Endothelial cell of umbilical vein (primary cell): ENCODE results near the gene MOGAT1. TPM values are rescaled to one million over a fixed set of nuclear protein-coding genes. Genes with fewer than 3 reads are reported as not detected.
A peak's percentile ranks its signal among the peaks of the same experiment; 100 is the strongest.

ENCODE experiments used
- BruUV-seq: library from RNA; stranded (reverse); fragments of 400-500 nt; replicated peaks from 2 replicates; lab custom pipeline; 2021; lab: Mats Ljungman, UMichigan
- CTCF ChIA-PET: fragments of 300-600, 350-600 bp; sonication (Branson Sonifier 250); formaldehyde crosslinking; loops from one replicate; lab custom pipeline; 2021; ENCODE audit warnings: antibody characterized with exemption, inconsistent platforms; lab: Charles Lee
- POLR2A ChIA-PET: fragments of 300-600, 350-600 bp; sonication (Branson Sonifier 250); formaldehyde crosslinking; loops from one replicate; lab custom pipeline; 2021; ENCODE audit warnings: antibody characterized with exemption, inconsistent platforms; lab: Charles Lee
- DNase-seq: peaks from one replicate; pipeline ENCODE4 v3.0.0-alpha.2; 2011; ENCODE audit warnings: low read depth, low spot score
- FAIRE-seq: peaks from 2 replicates; lab custom pipeline; 2011; peaks lifted over from hg19 to GRCh38; lab: Jason Lieb, UNC
- H2AFZ ChIP-seq: 2 replicates; pipeline ENCODE4 v1.6.0; 2012; ENCODE audit warnings: low read depth, low read length, control low read depth, inconsistent platforms
- H3K27ac ChIP-seq: 2 replicates; pipeline ENCODE4 v1.5.1; 2011; ENCODE audit warnings: low read depth, mild to moderate bottlenecking, control low read depth, low read length, moderate library complexity; ENCODE audit not compliant: insufficient read depth
- H3K27me3 ChIP-seq, 2 experiments: 2 replicates each; pipeline versions ENCODE4 v1.6.0 to v1.6.1; 2011; ENCODE audit warnings: low read length in 2 of 2, mixed read lengths in 1 of 2; ENCODE audit not compliant: control insufficient read depth in 2 of 2, insufficient read depth in 2 of 2
- H3K36me3 ChIP-seq, 2 experiments: 2 replicates in 1 of 2; 3 replicates in 1 of 2; pipeline ENCODE4 v1.5.1; 2011; ENCODE audit warnings: low read length in 2 of 2, mild to moderate bottlenecking in 1 of 2, moderate library complexity in 1 of 2; ENCODE audit not compliant: control insufficient read depth in 2 of 2, insufficient read depth in 2 of 2; ENCODE audit errors: extremely low read depth in 1 of 2
- H3K4me1 ChIP-seq: 3 replicates; pipeline ENCODE4 v1.5.1; 2011; ENCODE audit warnings: mild to moderate bottlenecking, low read length; ENCODE audit not compliant: control insufficient read depth, insufficient read depth; ENCODE audit errors: extremely low read depth
- H3K4me2 ChIP-seq: 2 replicates; pipeline ENCODE4 v1.6.1; 2011; ENCODE audit warnings: low read length, control low read depth, mixed read lengths; ENCODE audit not compliant: insufficient read depth
- H3K4me3 ChIP-seq, 3 experiments: fragments of 200-600 bp in 1 of 3; sonication (generic), shearing (Covaris generic) in 1 of 3; replicated peaks in 1 of 3; 2 replicates each; pipeline ENCODE4 v1.5.1; 2011 to 2016; ENCODE audit warnings: control low read depth in 3 of 3, low read length in 3 of 3, mild to moderate bottlenecking in 2 of 3, inconsistent platforms in 1 of 3, low read depth in 1 of 3, moderate library complexity in 1 of 3; ENCODE audit not compliant: insufficient read depth in 1 of 3
- H3K79me2 ChIP-seq: 2 replicates; pipeline ENCODE4 v1.6.0; 2012; ENCODE audit warnings: low read length, inconsistent platforms; ENCODE audit not compliant: control insufficient read depth, insufficient read depth
- H3K9ac ChIP-seq: replicated peaks from 2 replicates; pipeline ENCODE3; 2011; ENCODE audit warnings: low read length, control low read depth; ENCODE audit not compliant: insufficient read depth; ENCODE audit errors: extremely low read depth
- H3K9me1 ChIP-seq: replicated peaks from 3 replicates; pipeline ENCODE4 v1.6.0; 2011; ENCODE audit warnings: mild to moderate bottlenecking, low read length; ENCODE audit not compliant: control insufficient read depth, insufficient read depth; ENCODE audit errors: extremely low read depth
- H3K9me3 ChIP-seq: replicated peaks from 2 replicates; pipeline ENCODE4 v1.5.1; 2012; ENCODE audit warnings: low read length, inconsistent platforms; ENCODE audit not compliant: control insufficient read depth, insufficient read depth
- H4K20me1 ChIP-seq: replicated peaks from 2 replicates; pipeline ENCODE3; 2011; ENCODE audit warnings: mild to moderate bottlenecking, low read length; ENCODE audit not compliant: control insufficient read depth, insufficient read depth; ENCODE audit errors: extremely low read depth
- EZH2 ChIP-seq: IDR thresholded peaks from 2 replicates; pipeline ENCODE4 v1.6.1; 2012; ENCODE audit warnings: borderline replicate concordance, low read depth, mild to moderate bottlenecking, moderate library complexity, low read length, inconsistent platforms; ENCODE audit not compliant: severe bottlenecking
- FOS ChIP-seq: IDR thresholded peaks from 2 replicates; pipeline ENCODE4 v1.6.1; 2011; ENCODE audit warnings: mild to moderate bottlenecking, low read length, moderate library complexity, borderline replicate concordance; ENCODE audit not compliant: insufficient read depth
- GATA2 ChIP-seq: IDR thresholded peaks from 2 replicates; pipeline ENCODE4 v1.7.0; 2011; ENCODE audit warnings: low read depth, mild to moderate bottlenecking, moderate library complexity, mixed read lengths, low read length; ENCODE audit not compliant: insufficient read length, insufficient read depth
- POLR2A ChIP-seq: IDR thresholded peaks from 2 replicates; pipeline ENCODE4 v1.6.1; 2012; ENCODE audit warnings: low read depth, mild to moderate bottlenecking, control low read depth, low read length
- POLR2AphosphoS5 ChIP-seq: IDR thresholded peaks from 2 replicates; pipeline ENCODE4 v1.6.1; 2012; ENCODE audit warnings: low read depth, mild to moderate bottlenecking, control low read depth, low read length, moderate library complexity; ENCODE audit not compliant: insufficient read depth
- dilution Hi-C: fragments of 300-500 bp; cut with MboI; formaldehyde crosslinking; loops from one replicate; pipeline ENCODE4 v1.15.0; 2019; ENCODE audit warnings: low sequenced_read_pairs; ENCODE audit not compliant: extremely low pct_ligation_motif_present
- intact Hi-C: fragments of 100-400 bp; cut with micrococcal nuclease; formaldehyde crosslinking; loops from one replicate; pipeline ENCODE4 v1.10.0; 2022
- polyA plus RNA-seq, 4 experiments: library from polyadenylated mRNA; depleted of rRNA in 3 of 4; stranded (reverse) in 3 of 4; unstranded in 1 of 4; fragments of >200 nt; gene quantifications; 2 replicates each; pipeline versions ENCODE4 v1.2.1 to v1.2.3, GENCODE V29; 2011 to 2012; ENCODE audit warnings: missing spikeins in 1 of 4
- total RNA-seq: library from RNA; stranded (reverse); gene quantifications from 2 replicates; pipeline ENCODE4 v1.2.3, GENCODE V29; 2021

Gene MOGAT1
- total and polyA plus RNA-seq, 2 donors (not counting 3 experiments of a cell fraction or from before 2014, with no cell fraction given), result not detected

- peak overlapping the region; percentile 66 for H3K4me2 ChIP-seq
- dilution Hi-C loops, result no loop called here
- H3K9ac ChIP-seq, result no peak overlapping the region
- H3K79me2 ChIP-seq, result no peaks in the 10 kb centered on the region
- no peak for TF ChIP-seq POLR2AphosphoS5
- no peak for TF ChIP-seq POLR2A
- TF ChIP-seq GATA2, result no peak
- TF ChIP-seq EZH2, result no peak
- peaks cover 26 to 28% of the 10 kb centered on the region in 2 experiments for H3K27me3 ChIP-seq
- FAIRE-seq (no peak), DNase-seq (no peak)
- ChIA-PET POLR2A (no interaction called here), CTCF (interaction anchor here (1.3 to 1.4 kb wide), 2 partner anchors 19 to 231 kb away, joined by 3 to 6 read pairs; no protein-coding TSS in a partner anchor)
- H3K9me1 ChIP-seq, result no peaks in the 10 kb centered on the region
- intact Hi-C loops, result no loop called here
- no TSS peak for BruUV-seq
- no peaks in the 10 kb centered on the region for H4K20me1 ChIP-seq
- H3K27ac ChIP-seq, result no peak overlapping the region
- peak overlapping the region in 1 of 3 experiments; percentile 27 for H3K4me3 ChIP-seq
- no peaks in the 10 kb centered on the region for H3K9me3 ChIP-seq
- H3K4me1 ChIP-seq, result peaks cover 4% of the 10 kb centered on the region
- H3K36me3 ChIP-seq, result no peaks in the 10 kb centered on the region
- peak overlapping the region; percentile 71 for H2AFZ ChIP-seq
These were observed 577 bp downstream of the MOGAT1 start for GRCh38 chr2:222672068-222672401.

- no peak overlapping the region for H3K27ac ChIP-seq
- POLR2A ChIA-PET, result no interaction called here
- no TSS peak for BruUV-seq
- DNase-seq (no peak), FAIRE-seq (no peak)
- peaks cover 30 to 33% of the 10 kb centered on the region in 2 experiments for H3K27me3 ChIP-seq
- peaks cover 4% of the 10 kb centered on the region for H3K4me1 ChIP-seq
- H3K9ac ChIP-seq, result no peak overlapping the region
- no peaks in the 10 kb centered on the region for H3K36me3 ChIP-seq
- no peak overlapping the region for H2AFZ ChIP-seq
- dilution Hi-C loops, result no loop called here
- no peak overlapping the region for H3K4me3 ChIP-seq
- H3K79me2 ChIP-seq, result no peaks in the 10 kb centered on the region
- H3K9me3 ChIP-seq, result no peaks in the 10 kb centered on the region
- intact Hi-C loops, result no loop called here
- CTCF ChIA-PET, result interaction anchor here (1.4 to 1.6 kb wide), 2 partner anchors 17 to 230 kb away, joined by 3 to 5 read pairs; no protein-coding TSS in a partner anchor
- no peak overlapping the region for H3K4me2 ChIP-seq
- no peaks in the 10 kb centered on the region for H3K9me1 ChIP-seq
- TF ChIP-seq POLR2AphosphoS5 (no peak), FOS (no peak)
- H4K20me1 ChIP-seq, result no peaks in the 10 kb centered on the region
These were observed 1.8 kb downstream of the MOGAT1 start for GRCh38 chr2:222673273-222673672.
